MCF 10A (cell line): Measurements from ENCODE around the gene ITK. TPM values are rescaled to one million over a fixed set of nuclear protein-coding genes. Genes with fewer than 3 reads are reported as not detected.
A peak's percentile ranks its signal among the peaks of the same experiment; 100 is the strongest.

Experiments used
- BruUV-seq: library from RNA; stranded (reverse); fragments of 400-500 nt; replicated peaks from 2 replicates; lab custom pipeline; 2021; lab: Mats Ljungman, UMichigan
- CTCF ChIA-PET: fragments of 300-600 bp; sonication (Branson Sonifier 250); formaldehyde crosslinking; extraction: SDS; loops from one replicate; lab custom pipeline; 2021; ENCODE audit warnings: antibody characterized with exemption, inconsistent platforms; lab: Yijun Ruan, JAX
- POLR2A ChIA-PET: fragments of 300-600, 350-650 bp; sonication (Branson Sonifier 250); formaldehyde crosslinking; extraction: SDS; loops from one replicate; lab custom pipeline; 2020; ENCODE audit warnings: antibody characterized with exemption, inconsistent platforms; lab: Yijun Ruan, JAX
- DNase-seq: peaks from one replicate; pipeline ENCODE4 v3.0.0-alpha.2; 2018; ENCODE audit not compliant: unreplicated experiment
- H3K27ac Mint-ChIP-seq: one replicate; pipeline ENCODE4 v1.8.0; 2022; ENCODE audit warnings: mild to moderate bottlenecking, low read depth, mixed read lengths; ENCODE audit not compliant: unreplicated experiment
- H3K27me3 Mint-ChIP-seq: one replicate; pipeline ENCODE4 v1.8.0; 2022; ENCODE audit warnings: mixed read lengths; ENCODE audit not compliant: insufficient read depth, unreplicated experiment
- H3K36me3 Mint-ChIP-seq: one replicate; pipeline ENCODE4 v1.8.0; 2022; ENCODE audit warnings: mild to moderate bottlenecking, moderate library complexity, mixed read lengths; ENCODE audit not compliant: insufficient read depth, unreplicated experiment
- H3K4me1 Mint-ChIP-seq: one replicate; pipeline ENCODE4 v1.8.0; 2022; ENCODE audit warnings: mixed read lengths; ENCODE audit not compliant: insufficient read depth, unreplicated experiment
- H3K4me3 Mint-ChIP-seq: one replicate; pipeline ENCODE4 v1.8.0; 2022; ENCODE audit warnings: mild to moderate bottlenecking, moderate library complexity, mixed read lengths; ENCODE audit not compliant: unreplicated experiment
- H3K9me3 Mint-ChIP-seq: one replicate; pipeline ENCODE4 v1.8.0; 2022; ENCODE audit warnings: mixed read lengths; ENCODE audit not compliant: unreplicated experiment
- intact Hi-C: fragments of 100-400 bp; cut with micrococcal nuclease; formaldehyde crosslinking; loops from 2 replicates; pipeline ENCODE4 v1.14.1; 2022
- total RNA-seq: library from RNA; stranded (reverse); gene quantifications from 2 replicates; pipeline ENCODE4 v1.2.3, GENCODE V29; 2022
- TF ChIP-seq, protein P1 (sequence below): fragments of 200-600 bp; IDR thresholded peaks from one replicate; pipeline ENCODE4 v1.8.0; 2022; ENCODE audit warnings: antibody characterized with exemption, mild to moderate bottlenecking; ENCODE audit not compliant: unreplicated experiment

The ITK gene
- total RNA-seq, 1 experiment from 2014 or later = not detected

- Mint-ChIP-seq H3K27ac (no peak overlapping the region), H3K4me3 (no peak overlapping the region), H3K27me3 (no peaks in the 10 kb centered on the region), H3K4me1 (peaks cover 7% of the 10 kb centered on the region), H3K36me3 (peaks cover 37% of the 10 kb centered on the region), H3K9me3 (no peaks in the 10 kb centered on the region)
- no TSS peak for BruUV-seq
- ChIA-PET CTCF (interaction anchor here (0.6 to 3.0 kb wide), 4 partner anchors 11 to 1897 kb away, joined by 3 to 16 read pairs (median 4); no protein-coding TSS in a partner anchor), POLR2A (interaction anchor here (0.6 kb wide), 1 partner anchor 1062 kb away, joined by 3 read pairs; no protein-coding TSS in a partner anchor)
- TF ChIP-seq, protein P1, sequence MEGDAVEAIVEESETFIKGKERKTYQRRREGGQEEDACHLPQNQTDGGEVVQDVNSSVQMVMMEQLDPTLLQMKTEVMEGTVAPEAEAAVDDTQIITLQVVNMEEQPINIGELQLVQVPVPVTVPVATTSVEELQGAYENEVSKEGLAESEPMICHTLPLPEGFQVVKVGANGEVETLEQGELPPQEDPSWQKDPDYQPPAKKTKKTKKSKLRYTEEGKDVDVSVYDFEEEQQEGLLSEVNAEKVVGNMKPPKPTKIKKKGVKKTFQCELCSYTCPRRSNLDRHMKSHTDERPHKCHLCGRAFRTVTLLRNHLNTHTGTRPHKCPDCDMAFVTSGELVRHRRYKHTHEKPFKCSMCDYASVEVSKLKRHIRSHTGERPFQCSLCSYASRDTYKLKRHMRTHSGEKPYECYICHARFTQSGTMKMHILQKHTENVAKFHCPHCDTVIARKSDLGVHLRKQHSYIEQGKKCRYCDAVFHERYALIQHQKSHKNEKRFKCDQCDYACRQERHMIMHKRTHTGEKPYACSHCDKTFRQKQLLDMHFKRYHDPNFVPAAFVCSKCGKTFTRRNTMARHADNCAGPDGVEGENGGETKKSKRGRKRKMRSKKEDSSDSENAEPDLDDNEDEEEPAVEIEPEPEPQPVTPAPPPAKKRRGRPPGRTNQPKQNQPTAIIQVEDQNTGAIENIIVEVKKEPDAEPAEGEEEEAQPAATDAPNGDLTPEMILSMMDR = no peak
- intact Hi-C loops = loop anchor here (10.0 kb wide), 1 partner anchor 743 kb away; no protein-coding TSS in a partner anchor
- DNase-seq = peak; percentile 65
These were observed 42.9 kb upstream of the ITK start for GRCh38 chr5:157137691-157138090.

GRCh38 chr5:157142317-157143126, 38.1 kb upstream of the ITK start, which contains the start of gene MED7:
MED7 (minus strand) TSS chr5:157142865; CDS start chr5:157139431, 3,434 bp downstream.
- DNase-seq = peak; percentile 100
- POLR2A ChIA-PET = interaction anchor here (0.6 to 3.2 kb wide), 32 partner anchors 8 to 1836 kb away, joined by 3 to 19 read pairs (median 4); partner anchors contain the start of genes CYFIP2 and THG1L
- BruUV-seq = TSS peak; percentile 69
- CTCF ChIA-PET = interaction anchor here (0.6 to 2.8 kb wide), 9 partner anchors 10 to 1986 kb away, joined by 3 to 22 read pairs (median 3); no protein-coding TSS in a partner anchor
- H3K4me3 Mint-ChIP-seq = peak within 1 kb of the TSS; percentile 83
- TF ChIP-seq, protein P1 = no peak
- peaks cover 7% of the 10 kb centered on the region for H3K4me1 Mint-ChIP-seq
- no peaks in the 10 kb centered on the region for H3K9me3 Mint-ChIP-seq
- peak within 1 kb of the TSS; percentile 94 for H3K27ac Mint-ChIP-seq
- intact Hi-C loops = no loop called here
- H3K27me3 Mint-ChIP-seq = no peaks in the 10 kb centered on the region
- H3K36me3 Mint-ChIP-seq = peaks cover 23% of the 10 kb centered on the region

GRCh38 chr5:157143127-157143971, 37.3 kb upstream of the ITK start:
- TF ChIP-seq, protein P1 = no peak
- TSS peak; percentile 99 for BruUV-seq
- ChIA-PET POLR2A (interaction anchor here (0.5 to 3.2 kb wide), 32 partner anchors 9 to 1835 kb away, joined by 3 to 19 read pairs (median 4); partner anchors contain the start of genes CYFIP2 and THG1L), CTCF (interaction anchor here (0.5 to 2.8 kb wide), 8 partner anchors 10 to 1987 kb away, joined by 3 to 22 read pairs (median 4); no protein-coding TSS in a partner anchor)
- H3K36me3 Mint-ChIP-seq = peaks cover 14% of the 10 kb centered on the region
- H3K4me3 Mint-ChIP-seq = peak overlapping the region; percentile 83
- peak; percentile 38 for DNase-seq
- peak overlapping the region; percentile 94 for H3K27ac Mint-ChIP-seq
- H3K4me1 Mint-ChIP-seq = peaks cover 7% of the 10 kb centered on the region
- no peaks in the 10 kb centered on the region for H3K9me3 Mint-ChIP-seq
- intact Hi-C loops = no loop called here
- H3K27me3 Mint-ChIP-seq = no peaks in the 10 kb centered on the region
